HCT116 (cell line): ENCODE results near the gene AMPD3. TPM values are rescaled to one million over a fixed set of nuclear protein-coding genes. Genes with fewer than 3 reads are reported as not detected.
A peak's percentile ranks its signal among the peaks of the same experiment; 100 is the strongest.

ENCODE experiments used
- EGR1 ChIP-seq: IDR thresholded peaks from 2 replicates; pipeline ENCODE4 v1.6.1; 2012; ENCODE audit warnings: low read depth
- EZH2 ChIP-seq: fragments of 200-600 bp; sonication (generic); IDR thresholded peaks from 2 replicates; pipeline ENCODE4 v1.6.1; 2017; ENCODE audit warnings: antibody characterized with exemption, mixed run types
- EZH2phosphoT487 ChIP-seq: fragments of 200-600 bp; IDR thresholded peaks from 2 replicates; pipeline ENCODE4 v1.6.1; 2018; ENCODE audit warnings: antibody characterized with exemption, borderline replicate concordance
- POLR2A ChIP-seq: IDR thresholded peaks from 2 replicates; pipeline ENCODE4 v1.7.0; 2011; ENCODE audit warnings: borderline replicate concordance; ENCODE audit not compliant: insufficient read depth, insufficient read length; ENCODE audit errors: extremely low read depth
- POLR2AphosphoS5 ChIP-seq: IDR thresholded peaks from 2 replicates; pipeline ENCODE4 v1.6.1; 2011; ENCODE audit warnings: mild to moderate bottlenecking, low read depth, low read length, moderate library complexity
- RAD21 ChIP-seq: IDR thresholded peaks from 2 replicates; pipeline ENCODE4 v1.6.1; 2012; ENCODE audit warnings: low read depth, mild to moderate bottlenecking
- SIN3A ChIP-seq: IDR thresholded peaks from 2 replicates; pipeline ENCODE4 v1.6.1; 2012; ENCODE audit warnings: low read depth
- SP1 ChIP-seq: IDR thresholded peaks from 2 replicates; pipeline ENCODE4 v1.6.1; 2012; ENCODE audit warnings: low read depth
- TCF7L2 ChIP-seq: IDR thresholded peaks from 2 replicates; pipeline ENCODE4 v1.7.0; 2011; ENCODE audit warnings: borderline replicate concordance, inconsistent platforms; ENCODE audit not compliant: insufficient read depth, insufficient read length; ENCODE audit errors: extremely low read depth
- YY1 ChIP-seq: IDR thresholded peaks from 2 replicates; pipeline ENCODE4 v1.6.1; 2011; ENCODE audit warnings: low read length, low read depth, moderate library complexity, mild to moderate bottlenecking; ENCODE audit not compliant: insufficient replicate concordance; ENCODE audit errors: extremely low read depth
- ZFX ChIP-seq: fragments of 450-650 bp; IDR thresholded peaks from 2 replicates; pipeline ENCODE4 v1.6.1; 2017
- ZNF274 ChIP-seq: fragments of 200-500 bp; sonication (Bioruptor generic); IDR thresholded peaks from 2 replicates; pipeline ENCODE4 v1.6.1; 2014; ENCODE audit warnings: mild to moderate bottlenecking, low read depth, low read length, inconsistent platforms
- total RNA-seq: library from RNA; stranded (reverse); gene quantifications from one replicate; pipeline ENCODE4 v1.2.1, GENCODE V29; 2021; ENCODE audit not compliant: unreplicated experiment
- TF ChIP-seq, protein P1 (sequence below): IDR thresholded peaks from 2 replicates; pipeline ENCODE4 v1.6.1; 2012; ENCODE audit warnings: low read depth
- TF ChIP-seq, protein P2 (sequence below): IDR thresholded peaks from 2 replicates; pipeline ENCODE4 v1.6.1; 2011; ENCODE audit warnings: mild to moderate bottlenecking, low read length, moderate library complexity; ENCODE audit not compliant: insufficient replicate concordance; ENCODE audit errors: extremely low read depth
- TF ChIP-seq, protein P3 (sequence below): IDR thresholded peaks from 2 replicates; pipeline ENCODE4 v1.6.1; 2012

AMPD3 gene
- total RNA-seq, 1 experiment from 2014 or later, result 25.9 TPM

DNA sequence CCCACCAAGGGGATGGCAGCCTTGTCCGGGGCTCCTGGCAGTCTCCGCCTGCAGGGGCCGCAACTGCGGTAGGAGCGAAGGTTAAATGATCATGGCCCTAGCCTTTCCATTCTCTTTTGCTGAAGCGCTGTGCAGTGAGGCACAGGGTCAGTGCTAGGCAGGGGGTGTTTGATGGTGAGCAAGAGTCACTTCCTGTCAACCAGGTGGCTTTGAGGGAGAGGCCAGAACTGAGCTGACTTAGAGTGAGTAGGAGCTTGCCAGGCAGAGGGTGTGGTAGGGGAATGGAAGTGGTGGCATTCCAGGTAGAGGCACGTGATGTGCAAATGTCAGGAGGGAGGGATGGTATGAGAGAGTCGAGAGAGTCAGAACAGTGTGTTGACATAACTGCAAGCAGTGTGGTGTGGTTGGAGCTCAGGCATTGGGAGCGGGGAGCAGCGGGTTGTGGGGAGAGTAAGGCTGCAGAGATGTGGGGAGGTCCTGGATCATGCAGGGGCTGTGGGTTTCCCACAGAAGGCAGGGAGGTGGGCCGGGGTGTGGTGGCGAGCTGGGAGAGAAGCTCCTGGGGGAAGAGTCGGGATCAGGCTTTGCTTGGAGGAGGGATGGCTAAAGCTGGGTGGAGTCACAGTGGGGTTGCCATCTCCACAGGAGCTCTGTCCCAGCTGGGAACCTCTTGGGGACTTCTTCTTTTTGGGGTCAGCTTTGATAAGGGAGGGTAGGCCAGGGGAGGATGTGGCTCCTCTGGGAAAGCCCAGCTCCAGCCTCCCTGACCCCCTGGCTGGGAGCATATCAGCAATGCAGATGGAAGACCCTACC, 33.3 kb downstream of the AMPD3 start (continued):
- TF ChIP-seq, protein P1, sequence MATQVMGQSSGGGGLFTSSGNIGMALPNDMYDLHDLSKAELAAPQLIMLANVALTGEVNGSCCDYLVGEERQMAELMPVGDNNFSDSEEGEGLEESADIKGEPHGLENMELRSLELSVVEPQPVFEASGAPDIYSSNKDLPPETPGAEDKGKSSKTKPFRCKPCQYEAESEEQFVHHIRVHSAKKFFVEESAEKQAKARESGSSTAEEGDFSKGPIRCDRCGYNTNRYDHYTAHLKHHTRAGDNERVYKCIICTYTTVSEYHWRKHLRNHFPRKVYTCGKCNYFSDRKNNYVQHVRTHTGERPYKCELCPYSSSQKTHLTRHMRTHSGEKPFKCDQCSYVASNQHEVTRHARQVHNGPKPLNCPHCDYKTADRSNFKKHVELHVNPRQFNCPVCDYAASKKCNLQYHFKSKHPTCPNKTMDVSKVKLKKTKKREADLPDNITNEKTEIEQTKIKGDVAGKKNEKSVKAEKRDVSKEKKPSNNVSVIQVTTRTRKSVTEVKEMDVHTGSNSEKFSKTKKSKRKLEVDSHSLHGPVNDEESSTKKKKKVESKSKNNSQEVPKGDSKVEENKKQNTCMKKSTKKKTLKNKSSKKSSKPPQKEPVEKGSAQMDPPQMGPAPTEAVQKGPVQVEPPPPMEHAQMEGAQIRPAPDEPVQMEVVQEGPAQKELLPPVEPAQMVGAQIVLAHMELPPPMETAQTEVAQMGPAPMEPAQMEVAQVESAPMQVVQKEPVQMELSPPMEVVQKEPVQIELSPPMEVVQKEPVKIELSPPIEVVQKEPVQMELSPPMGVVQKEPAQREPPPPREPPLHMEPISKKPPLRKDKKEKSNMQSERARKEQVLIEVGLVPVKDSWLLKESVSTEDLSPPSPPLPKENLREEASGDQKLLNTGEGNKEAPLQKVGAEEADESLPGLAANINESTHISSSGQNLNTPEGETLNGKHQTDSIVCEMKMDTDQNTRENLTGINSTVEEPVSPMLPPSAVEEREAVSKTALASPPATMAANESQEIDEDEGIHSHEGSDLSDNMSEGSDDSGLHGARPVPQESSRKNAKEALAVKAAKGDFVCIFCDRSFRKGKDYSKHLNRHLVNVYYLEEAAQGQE, result no peak
- TF ChIP-seq RAD21, result peak; percentile 44; the same call in 1 of the 2 replicates
- TF ChIP-seq EGR1, result no peak
- peak; percentile 83; the same call in 1 of the 2 replicates for TF ChIP-seq SIN3A
- peak; percentile 67 for TF ChIP-seq POLR2AphosphoS5
- TF ChIP-seq EZH2phosphoT487, result no peak
- no peak for TF ChIP-seq ZNF274
- no peak for TF ChIP-seq POLR2A
- TF ChIP-seq, protein P2, sequence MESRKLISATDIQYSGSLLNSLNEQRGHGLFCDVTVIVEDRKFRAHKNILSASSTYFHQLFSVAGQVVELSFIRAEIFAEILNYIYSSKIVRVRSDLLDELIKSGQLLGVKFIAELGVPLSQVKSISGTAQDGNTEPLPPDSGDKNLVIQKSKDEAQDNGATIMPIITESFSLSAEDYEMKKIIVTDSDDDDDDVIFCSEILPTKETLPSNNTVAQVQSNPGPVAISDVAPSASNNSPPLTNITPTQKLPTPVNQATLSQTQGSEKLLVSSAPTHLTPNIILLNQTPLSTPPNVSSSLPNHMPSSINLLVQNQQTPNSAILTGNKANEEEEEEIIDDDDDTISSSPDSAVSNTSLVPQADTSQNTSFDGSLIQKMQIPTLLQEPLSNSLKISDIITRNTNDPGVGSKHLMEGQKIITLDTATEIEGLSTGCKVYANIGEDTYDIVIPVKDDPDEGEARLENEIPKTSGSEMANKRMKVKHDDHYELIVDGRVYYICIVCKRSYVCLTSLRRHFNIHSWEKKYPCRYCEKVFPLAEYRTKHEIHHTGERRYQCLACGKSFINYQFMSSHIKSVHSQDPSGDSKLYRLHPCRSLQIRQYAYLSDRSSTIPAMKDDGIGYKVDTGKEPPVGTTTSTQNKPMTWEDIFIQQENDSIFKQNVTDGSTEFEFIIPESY, result no peak
- TF ChIP-seq ZFX, result no peak
- TF ChIP-seq EZH2, result no peak
- no peak for TF ChIP-seq YY1
- TF ChIP-seq TCF7L2, result peak; percentile 49
- TF ChIP-seq SP1, result peak; percentile 91
- TF ChIP-seq, protein P3, sequence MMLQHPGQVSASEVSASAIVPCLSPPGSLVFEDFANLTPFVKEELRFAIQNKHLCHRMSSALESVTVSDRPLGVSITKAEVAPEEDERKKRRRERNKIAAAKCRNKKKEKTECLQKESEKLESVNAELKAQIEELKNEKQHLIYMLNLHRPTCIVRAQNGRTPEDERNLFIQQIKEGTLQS, result no peak
